A172 (cell line): ENCODE results near the gene CENPM. TPM values are rescaled to one million over a fixed set of nuclear protein-coding genes. Genes with fewer than 3 reads are reported as not detected.
A peak's percentile ranks its signal among the peaks of the same experiment; 100 is the strongest.

ENCODE experiments used
- DNase-seq: peaks from one replicate; pipeline ENCODE4 v3.0.0-alpha.2; 2015; ENCODE audit warnings: low spot score
- total RNA-seq: library from RNA; depleted of rRNA; stranded (reverse); fragments of >200 nt; shearing (Covaris generic); gene quantifications from 2 replicates; pipeline ENCODE4 v1.2.3, GENCODE V29; 2014; rRNA removed

CENPM gene, protein sequence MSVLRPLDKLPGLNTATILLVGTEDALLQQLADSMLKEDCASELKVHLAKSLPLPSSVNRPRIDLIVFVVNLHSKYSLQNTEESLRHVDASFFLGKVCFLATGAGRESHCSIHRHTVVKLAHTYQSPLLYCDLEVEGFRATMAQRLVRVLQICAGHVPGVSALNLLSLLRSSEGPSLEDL
- total RNA-seq = 42.4 and 54.8 TPM in 2 replicates

GRCh38 chr22:41946629-41947423 lies at the start of gene CENPM:
CENPM (minus strand) TSS chr22:41947152; CDS start chr22:41947076, 76 bp downstream.
- peak; percentile 89 for DNase-seq

DNA sequence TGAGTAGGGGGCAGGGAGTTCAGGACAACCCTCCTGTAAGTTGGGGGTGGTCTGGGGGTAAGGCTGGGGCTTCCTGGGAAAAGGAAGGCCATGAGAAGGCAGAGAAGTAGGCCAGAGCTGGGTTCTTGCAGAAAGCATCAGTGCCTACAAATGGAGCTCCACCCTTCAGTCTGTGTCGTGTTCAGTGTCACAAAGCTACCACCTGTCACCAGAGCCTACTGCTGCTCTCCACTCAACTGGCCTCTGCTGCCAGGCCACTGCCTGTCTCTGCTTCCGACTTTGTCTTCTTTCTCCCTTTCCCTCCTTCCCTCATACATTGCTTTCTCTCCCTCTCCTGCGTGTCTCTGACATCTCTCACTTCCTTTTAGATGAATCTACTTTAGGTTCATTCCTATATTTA lies 48.3 kb upstream of the CENPM start:
- DNase-seq = no peak

- no peak for DNase-seq
These were observed 45.5 kb upstream of the CENPM start for GRCh38 chr22:41992496-41992895.

DNA sequence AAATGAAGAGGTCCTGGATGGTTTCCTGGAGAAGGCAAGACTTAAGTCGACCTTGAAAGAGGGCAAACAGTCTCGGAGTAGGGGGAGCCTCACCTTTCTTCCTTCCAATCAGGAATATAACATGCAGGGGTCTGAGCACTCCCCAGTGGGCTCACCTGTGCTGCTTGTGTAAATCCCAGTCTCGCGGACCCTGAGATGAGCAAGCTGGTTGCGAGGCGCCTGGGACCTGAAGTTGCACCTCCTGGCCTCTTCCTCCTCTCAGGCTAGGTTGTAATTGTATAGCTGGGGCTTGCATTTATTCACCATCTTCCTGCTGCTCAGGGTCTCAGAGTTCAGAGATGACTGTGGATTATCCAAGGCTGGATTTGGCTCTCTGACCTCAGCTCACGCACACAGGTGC lies 44.2 kb upstream of the CENPM start:
- no peak for DNase-seq

DNA sequence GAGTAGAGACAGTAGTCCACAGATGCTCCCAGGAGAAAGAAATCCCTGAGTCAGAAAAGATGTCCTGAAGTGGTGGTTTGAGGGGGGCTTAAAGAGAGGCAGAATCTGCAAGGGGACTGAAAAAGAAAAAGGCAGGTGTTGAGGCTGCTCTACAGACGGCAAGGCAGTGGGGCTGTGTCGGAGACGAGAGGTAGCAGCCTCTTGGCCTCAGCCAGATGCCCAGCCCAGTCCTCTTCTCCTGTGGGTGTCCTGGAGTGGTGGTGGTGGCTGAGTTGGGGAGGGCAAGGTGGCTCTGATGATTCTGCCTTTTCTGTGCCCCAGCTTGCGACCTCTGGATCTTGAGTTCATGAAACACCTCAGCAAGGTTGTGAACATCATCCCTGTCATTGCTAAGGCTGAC lies 42.3 kb upstream of the CENPM start:
- no peak for DNase-seq

DNA sequence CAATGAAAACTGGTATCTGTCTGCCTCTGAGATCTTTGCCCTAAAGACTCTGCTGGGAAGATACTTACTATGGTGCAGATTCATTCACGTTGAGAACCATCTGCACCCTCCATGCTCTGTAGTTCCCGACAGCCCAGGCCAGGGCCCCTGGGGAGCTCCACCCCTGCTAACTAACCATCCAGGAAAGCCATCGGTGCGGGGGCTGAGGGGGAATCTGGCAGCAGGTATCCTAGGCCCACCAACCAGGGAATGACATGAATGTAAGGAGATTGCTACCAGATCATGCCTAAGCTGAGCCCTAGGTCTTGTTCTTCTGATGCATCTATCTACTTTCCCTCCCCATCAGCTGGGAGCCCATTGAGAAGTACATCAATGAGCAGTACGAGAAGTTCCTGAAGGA lies 40.3 kb upstream of the CENPM start:
- DNase-seq = no peak

- DNase-seq = no peak
These were observed 36.8 kb upstream of the CENPM start for GRCh38 chr22:41983513-41984405.

DNA sequence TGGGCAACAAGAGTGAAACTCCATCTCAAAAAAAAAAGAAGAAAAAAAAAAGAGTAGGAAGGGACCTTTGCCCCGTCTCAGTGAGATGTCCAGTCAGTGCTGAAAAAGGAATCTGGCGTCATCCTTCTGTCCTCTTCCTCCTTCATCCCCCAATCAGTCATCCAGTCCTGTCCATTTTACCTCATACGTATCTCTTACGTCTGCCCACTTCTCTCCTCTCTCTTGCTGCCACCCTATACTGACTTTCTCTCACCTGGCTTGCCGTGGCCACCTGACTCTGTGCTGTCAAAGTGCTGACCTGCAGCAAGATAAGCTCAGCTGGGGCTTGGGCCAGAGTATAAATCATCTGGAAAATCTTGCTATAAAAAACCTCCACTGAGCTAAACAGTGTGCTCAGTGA lies 35.9 kb upstream of the CENPM start:
- no peak for DNase-seq

GRCh38 chr22:41979423-41980250 lies 32.7 kb upstream of the CENPM start:
- DNase-seq = no peak

DNA sequence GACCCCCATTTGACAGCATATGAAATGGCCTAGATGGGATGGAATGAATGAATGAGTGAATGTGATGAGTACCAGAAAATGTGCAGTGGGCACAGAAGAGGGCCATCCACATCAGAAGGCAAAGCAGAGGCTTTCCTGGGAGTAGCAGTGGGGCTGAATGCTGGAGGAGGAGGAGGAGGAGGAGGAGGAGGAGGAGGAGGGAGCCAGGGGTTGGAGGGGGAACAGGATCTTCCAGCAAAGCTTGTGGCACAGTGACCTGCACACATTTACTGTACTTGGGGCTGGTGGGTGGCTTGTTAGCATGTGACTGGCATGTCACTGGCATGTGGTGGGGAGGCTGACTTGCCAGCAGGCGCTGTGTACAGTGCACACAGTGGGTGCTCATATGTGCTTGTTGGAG lies 31.8 kb upstream of the CENPM start:
- DNase-seq = no peak

- no peak for DNase-seq
These were observed 30.1 kb upstream of the CENPM start for GRCh38 chr22:41976961-41977566.

- DNase-seq = no peak
These were observed 29.3 kb upstream of the CENPM start for GRCh38 chr22:41976070-41976901.

- no peak for DNase-seq
These were observed 28.5 kb upstream of the CENPM start for GRCh38 chr22:41975299-41976069.

GRCh38 chr22:41974691-41975290 lies 27.8 kb upstream of the CENPM start:
- DNase-seq = no peak

- no peak for DNase-seq
These were observed 24.5 kb upstream of the CENPM start for GRCh38 chr22:41971431-41971830.

DNA sequence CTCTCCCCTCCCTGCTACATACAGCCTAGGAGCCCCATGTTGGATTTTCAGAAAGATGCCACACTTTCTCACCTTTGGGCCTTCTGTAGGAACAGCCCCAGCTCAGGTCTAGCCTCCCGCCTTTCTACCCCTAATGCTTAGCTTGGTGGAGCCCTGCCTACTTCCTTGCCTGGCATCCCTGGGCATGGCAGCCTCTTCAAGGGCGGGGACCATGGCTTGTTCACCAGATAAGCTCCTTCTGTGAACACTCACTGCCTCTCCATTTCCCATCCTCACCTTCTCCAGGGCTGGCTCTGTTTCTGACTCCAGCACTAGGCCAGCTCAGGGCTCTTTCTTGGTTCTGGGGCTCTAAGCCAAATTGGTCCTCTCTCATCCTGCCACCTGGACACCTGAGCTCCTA lies 23.6 kb upstream of the CENPM start:
- no peak for DNase-seq

GRCh38 chr22:41969110-41969646 lies 22.2 kb upstream of the CENPM start, which contains the start of gene SEPTIN3:
SEPTIN3 (plus strand) TSS chr22:41969443; CDS start chr22:41971493, 2,050 bp downstream.
- DNase-seq = no peak

- DNase-seq = no peak
These were observed 21.6 kb upstream of the CENPM start for GRCh38 chr22:41968601-41969000.
